Kidney epithelial cell (primary cell): Measurements from ENCODE around the gene ARPP19. TPM values are rescaled to one million over a fixed set of nuclear protein-coding genes. Genes with fewer than 3 reads are reported as not detected.

Source experiments
- DNase-seq: peaks from one replicate; pipeline ENCODE4 v3.0.0-alpha.2; 2010; ENCODE audit warnings: low read depth
- H3K27me3 ChIP-seq: 2 replicates; pipeline ENCODE4 v1.6.0; 2011; ENCODE audit warnings: low read length; ENCODE audit not compliant: control insufficient read depth, insufficient read depth
- H3K36me3 ChIP-seq: 2 replicates; pipeline ENCODE4 v1.5.1; 2011; ENCODE audit warnings: low read length; ENCODE audit not compliant: control insufficient read depth, insufficient read depth
- H3K4me3 ChIP-seq: 2 replicates; pipeline ENCODE4 v1.5.1; 2011; ENCODE audit warnings: low read depth, mild to moderate bottlenecking, control low read depth, low read length
- CTCF ChIP-seq: IDR thresholded peaks from 2 replicates; pipeline ENCODE4 v1.5.1; 2011; ENCODE audit warnings: mild to moderate bottlenecking, moderate library complexity, low read length, control low read depth, inconsistent platforms; ENCODE audit not compliant: insufficient read depth, poor library complexity, severe bottlenecking
- total RNA-seq: library from RNA; depleted of rRNA; stranded (reverse); fragments of >200 nt; gene quantifications from 2 replicates; pipeline ENCODE4 v1.2.3, GENCODE V29; 2015

ARPP19 gene
- total RNA-seq, 1 donor from 2014 or later: 155 TPM

- H3K27me3 ChIP-seq: peaks cover 2% of the 10 kb centered on the region
- no peak for DNase-seq
- no peak overlapping the region for H3K4me3 ChIP-seq
- TF ChIP-seq CTCF: no peak
- no peaks in the 10 kb centered on the region for H3K36me3 ChIP-seq
These were observed 36.4 kb downstream of the ARPP19 start for GRCh38 chr15:52532427-52532826.

GRCh38 chr15:52529940-52530339, 38.9 kb downstream of the ARPP19 start:
- Histone ChIP-seq H3K27me3 (peaks cover 2% of the 10 kb centered on the region), H3K36me3 (no peaks in the 10 kb centered on the region), H3K4me3 (peak overlapping the region; percentile 77)
- no peak for DNase-seq
- TF ChIP-seq CTCF: no peak

- TF ChIP-seq CTCF: no peak
- no peaks in the 10 kb centered on the region for H3K36me3 ChIP-seq
- no peak for DNase-seq
- peak overlapping the region; percentile 77 for H3K4me3 ChIP-seq
- H3K27me3 ChIP-seq: peaks cover 2% of the 10 kb centered on the region
These were observed 39.4 kb downstream of the ARPP19 start for GRCh38 chr15:52529341-52529924.

GRCh38 chr15:52528564-52529340, 40.1 kb downstream of the ARPP19 start, which contains the start of gene MYO5A:
Gene MYO5A (minus strand): TSS chr15:52528880. CDS start chr15:52528806, 74 bp downstream.
- peaks cover 2% of the 10 kb centered on the region for H3K27me3 ChIP-seq
- peak within 1 kb of the TSS; percentile 77 for H3K4me3 ChIP-seq
- TF ChIP-seq CTCF: no peak
- no peaks in the 10 kb centered on the region for H3K36me3 ChIP-seq
- DNase-seq: no peak

GRCh38 chr15:52527911-52528563, 40.8 kb downstream of the ARPP19 start:
- H3K36me3 ChIP-seq: no peaks in the 10 kb centered on the region
- no peak for DNase-seq
- TF ChIP-seq CTCF: no peak
- peak overlapping the region; percentile 77 for H3K4me3 ChIP-seq
- peaks cover 2% of the 10 kb centered on the region for H3K27me3 ChIP-seq
